ENCODE measurements around the gene WDR27.
"Not testable (repeated sequence)": the region's sequence is repeated elsewhere in the genome, so short reads cannot be mapped to it uniquely, and the experiment has no call there.

Gene WDR27

GRCh38 chr6:169479783-169480495, 221.9 kb downstream of the WDR27 start:
- in situ Hi-C loops (cut with HindIII; ENCODE audit: low pct_ligation_motif_present, low pct_unique_long_range_greater_than_20kb, low sequenced_read_pairs) = no loop called here
- DNase-seq = no peak

- in situ Hi-C loops (cut with HindIII; ENCODE audit: low pct_ligation_motif_present, low pct_unique_long_range_greater_than_20kb, low sequenced_read_pairs) = no loop called here
These were observed 227.5 kb downstream of the WDR27 start for GRCh38 chr6:169474362-169474761.

DNA sequence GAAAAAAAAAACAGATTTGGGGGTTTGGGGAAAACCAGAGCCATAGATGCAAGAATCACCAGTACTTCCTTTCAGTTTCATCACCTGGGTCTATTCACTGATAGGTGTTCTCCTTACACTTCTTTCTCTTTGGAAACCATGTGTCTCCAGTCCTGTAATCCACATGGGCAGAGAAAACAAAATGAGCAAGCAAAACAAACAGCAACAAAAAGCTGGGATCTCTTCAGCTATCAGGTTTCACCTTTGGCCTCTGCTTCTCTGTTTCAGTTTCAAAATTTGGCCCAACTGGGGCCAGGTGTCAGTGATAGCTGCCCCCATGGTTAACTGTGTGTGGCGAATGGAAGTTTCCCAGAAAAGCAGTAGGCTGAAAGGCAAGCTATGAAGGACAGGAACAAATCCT, 228.2 kb downstream of the WDR27 start:
- no peak for DNase-seq
- in situ Hi-C loops (cut with HindIII; ENCODE audit: low pct_ligation_motif_present, low pct_unique_long_range_greater_than_20kb, low sequenced_read_pairs) = no loop called here

More at GRCh38 chr6:169474362-169474761, 227.5 kb downstream of the WDR27 start:
- no peak for DNase-seq

DNA sequence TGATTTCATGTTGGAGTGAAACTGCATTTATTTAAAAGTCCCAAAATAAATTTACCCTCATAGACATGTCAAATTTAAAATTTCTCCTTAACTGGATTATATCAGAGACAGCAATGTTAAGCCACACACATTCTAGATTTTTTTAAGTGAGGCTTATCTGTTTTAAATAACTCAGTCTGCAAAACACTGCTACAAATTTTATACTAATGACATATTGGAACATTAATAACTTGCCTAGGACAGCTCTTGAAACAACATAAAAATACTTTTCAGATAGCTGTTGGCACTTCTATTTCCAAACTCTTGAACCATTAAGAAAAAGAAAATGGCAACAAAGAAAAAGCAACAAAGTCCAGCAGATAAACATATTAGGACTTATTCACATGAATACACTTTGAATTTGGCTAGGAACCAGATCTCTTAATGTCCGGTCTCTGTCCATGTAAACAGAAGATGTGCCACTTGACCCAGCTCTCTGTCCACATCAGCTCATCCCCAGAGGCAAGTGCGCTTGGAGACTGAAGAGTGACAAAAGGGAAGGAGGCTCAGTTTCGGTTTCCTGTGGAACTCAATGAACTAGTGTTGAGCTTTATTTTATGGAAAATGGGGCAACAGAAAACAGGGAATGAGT, 228.9 kb downstream of the WDR27 start:
- in situ Hi-C loops (cut with HindIII; ENCODE audit: low pct_ligation_motif_present, low pct_unique_long_range_greater_than_20kb, low sequenced_read_pairs) = no loop called here
- no peak for DNase-seq

DNA sequence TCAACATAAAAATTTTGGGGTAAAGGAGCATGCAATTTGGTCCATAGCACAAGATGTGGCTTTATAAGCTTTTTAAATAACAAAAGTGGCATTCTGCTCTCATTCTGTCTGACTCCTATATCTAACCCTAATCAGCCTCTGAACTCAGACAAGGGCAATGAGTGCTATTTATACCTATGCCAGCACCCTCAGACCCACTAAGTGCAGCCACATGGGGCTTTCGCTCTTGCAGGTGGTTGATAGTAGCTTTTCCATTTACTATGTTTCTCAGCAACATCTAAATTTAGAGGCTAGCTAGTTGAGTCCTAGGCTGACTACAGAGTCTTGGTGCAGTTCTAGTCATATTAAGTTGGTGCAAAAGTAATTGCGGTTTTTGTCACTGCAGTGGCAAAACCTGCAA, 231.0 kb downstream of the WDR27 start:
- no peak for DNase-seq
- in situ Hi-C loops (cut with HindIII; ENCODE audit: low pct_ligation_motif_present, low pct_unique_long_range_greater_than_20kb, low sequenced_read_pairs) = no loop called here

DNA sequence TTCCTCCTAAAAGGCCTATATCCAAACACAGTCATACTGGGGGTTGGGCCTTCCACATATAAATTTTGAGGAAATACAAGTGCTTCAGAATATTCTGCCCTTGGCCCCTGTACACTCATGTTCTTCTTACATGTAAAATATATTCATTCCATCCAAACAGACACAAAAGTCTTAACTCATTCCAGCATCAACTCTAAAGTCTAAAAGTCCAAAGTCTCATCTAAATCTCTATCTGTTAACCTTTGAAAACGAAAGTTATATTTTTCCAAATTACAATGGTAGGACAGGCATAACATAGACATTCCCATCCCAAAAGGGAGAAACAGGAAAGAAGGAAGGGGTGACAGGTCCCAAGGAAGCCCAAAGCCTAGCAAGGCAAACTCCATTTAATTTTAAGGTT, 232.8 kb downstream of the WDR27 start:
- in situ Hi-C loops (cut with HindIII; ENCODE audit: low pct_ligation_motif_present, low pct_unique_long_range_greater_than_20kb, low sequenced_read_pairs) = no loop called here

GRCh38 chr6:169467755-169468154, 234.1 kb downstream of the WDR27 start:
- DNase-seq; in situ Hi-C loops (cut with HindIII; ENCODE audit: low pct_ligation_motif_present, low pct_unique_long_range_greater_than_20kb, low sequenced_read_pairs): not testable (repeated sequence)

More for the DNA sequence above, 232.8 kb downstream of the WDR27 start:
- DNase-seq = no peak

DNA sequence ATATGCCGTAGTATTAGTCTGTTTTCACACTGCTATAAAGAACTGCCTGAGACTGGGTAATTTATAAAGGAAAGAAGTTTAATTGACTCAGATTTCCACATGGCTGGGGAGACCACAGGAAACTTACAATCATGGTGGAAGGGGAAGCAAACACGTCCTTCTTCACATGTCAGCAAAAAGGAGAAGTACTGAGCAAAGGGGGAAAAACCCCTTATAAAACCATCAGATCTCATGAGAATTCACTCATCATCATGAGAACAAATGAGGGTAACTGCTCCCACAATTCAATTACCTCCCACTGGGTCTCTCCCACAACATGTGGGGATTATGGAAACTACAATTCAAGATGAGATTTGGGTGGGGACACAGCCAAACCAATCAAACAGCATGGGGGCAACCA, 235.6 kb downstream of the WDR27 start:
- DNase-seq; in situ Hi-C loops (cut with HindIII; ENCODE audit: low pct_ligation_motif_present, low pct_unique_long_range_greater_than_20kb, low sequenced_read_pairs): not testable (repeated sequence)

- DNase-seq = no peak
- in situ Hi-C loops (cut with HindIII; ENCODE audit: low pct_ligation_motif_present, low pct_unique_long_range_greater_than_20kb, low sequenced_read_pairs) = no loop called here
These were observed 244.1 kb downstream of the WDR27 start for GRCh38 chr6:169457762-169458161.

DNA sequence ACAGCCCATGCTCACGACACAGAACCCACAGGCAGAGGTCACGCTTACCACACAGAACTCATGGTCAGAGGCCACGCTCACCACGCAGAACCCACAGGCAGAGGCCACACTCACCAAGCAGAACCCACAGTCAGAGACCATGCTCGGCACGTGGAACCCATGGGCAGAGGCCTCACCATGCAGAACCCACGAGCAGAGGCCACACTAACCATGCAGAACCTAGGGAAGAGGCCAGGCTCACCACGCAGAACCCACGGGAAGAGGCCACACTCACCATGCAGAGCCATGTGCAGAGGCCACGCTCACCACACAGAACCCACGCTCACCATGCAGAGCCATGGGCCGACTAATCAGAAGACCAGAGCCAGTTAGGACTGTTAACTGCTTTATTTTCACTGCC, 245.0 kb downstream of the WDR27 start:
- no peak for DNase-seq
- in situ Hi-C loops (cut with HindIII; ENCODE audit: low pct_ligation_motif_present, low pct_unique_long_range_greater_than_20kb, low sequenced_read_pairs) = no loop called here

GRCh38 chr6:169455470-169455869, 246.4 kb downstream of the WDR27 start:
- in situ Hi-C loops (cut with HindIII; ENCODE audit: low pct_ligation_motif_present, low pct_unique_long_range_greater_than_20kb, low sequenced_read_pairs) = no loop called here
- no peak for DNase-seq

DNA sequence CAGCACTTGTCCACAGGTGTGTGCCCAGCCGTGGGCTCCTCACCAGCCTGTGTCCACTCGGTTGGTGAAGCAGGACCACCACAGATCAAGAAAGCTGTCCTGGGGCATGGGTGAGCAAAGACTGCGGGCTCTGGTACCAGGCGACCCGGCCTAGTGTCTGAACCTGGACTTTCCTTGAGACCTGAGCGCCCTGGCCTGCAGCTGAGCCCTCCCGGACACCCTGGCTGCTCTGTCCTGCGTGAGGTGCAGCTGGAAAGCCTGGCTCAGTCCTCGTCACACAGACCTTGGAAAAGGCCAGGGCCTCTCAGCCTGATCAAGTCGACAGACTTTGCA, 247.0 kb downstream of the WDR27 start:
- no peak for DNase-seq

DNA sequence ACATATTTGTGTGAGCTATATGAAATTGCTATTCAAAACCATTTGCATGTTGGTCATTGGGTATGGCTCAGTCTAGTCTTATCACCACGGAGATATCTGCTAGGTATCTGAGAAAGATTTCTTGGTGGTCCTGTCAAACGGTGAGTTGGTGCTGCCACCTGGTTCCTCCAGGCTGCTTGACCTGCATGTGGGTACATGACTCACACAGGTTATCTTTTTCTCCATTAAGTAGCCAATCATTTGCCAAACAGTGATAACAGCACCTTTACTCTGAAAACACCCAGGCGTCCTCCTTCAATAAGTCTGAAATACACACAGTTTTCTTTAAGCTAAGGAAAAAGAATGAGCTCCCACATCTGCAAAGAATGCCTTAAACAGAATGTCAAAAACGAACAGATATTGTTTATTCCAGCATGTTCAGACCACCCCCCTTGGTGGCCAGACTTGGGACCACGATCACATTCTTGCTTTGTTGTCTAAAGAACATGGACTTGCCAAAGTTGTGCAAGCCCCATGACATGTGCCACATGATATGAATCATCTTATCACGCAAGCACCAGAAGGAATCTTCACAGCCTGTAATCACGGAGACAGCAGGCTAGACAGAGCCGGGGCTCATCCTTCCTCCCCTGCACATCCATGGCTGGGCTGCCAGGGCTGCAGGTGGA, 247.5 kb downstream of the WDR27 start:
- no peak for DNase-seq
- in situ Hi-C loops (cut with HindIII; ENCODE audit: low pct_ligation_motif_present, low pct_unique_long_range_greater_than_20kb, low sequenced_read_pairs) = no loop called here

More for the DNA sequence above, 247.0 kb downstream of the WDR27 start:
- in situ Hi-C loops (cut with HindIII; ENCODE audit: low pct_ligation_motif_present, low pct_unique_long_range_greater_than_20kb, low sequenced_read_pairs) = no loop called here

- in situ Hi-C loops (cut with HindIII; ENCODE audit: low pct_ligation_motif_present, low pct_unique_long_range_greater_than_20kb, low sequenced_read_pairs) = no loop called here
These were observed 248.8 kb downstream of the WDR27 start for GRCh38 chr6:169452869-169453620.

DNA sequence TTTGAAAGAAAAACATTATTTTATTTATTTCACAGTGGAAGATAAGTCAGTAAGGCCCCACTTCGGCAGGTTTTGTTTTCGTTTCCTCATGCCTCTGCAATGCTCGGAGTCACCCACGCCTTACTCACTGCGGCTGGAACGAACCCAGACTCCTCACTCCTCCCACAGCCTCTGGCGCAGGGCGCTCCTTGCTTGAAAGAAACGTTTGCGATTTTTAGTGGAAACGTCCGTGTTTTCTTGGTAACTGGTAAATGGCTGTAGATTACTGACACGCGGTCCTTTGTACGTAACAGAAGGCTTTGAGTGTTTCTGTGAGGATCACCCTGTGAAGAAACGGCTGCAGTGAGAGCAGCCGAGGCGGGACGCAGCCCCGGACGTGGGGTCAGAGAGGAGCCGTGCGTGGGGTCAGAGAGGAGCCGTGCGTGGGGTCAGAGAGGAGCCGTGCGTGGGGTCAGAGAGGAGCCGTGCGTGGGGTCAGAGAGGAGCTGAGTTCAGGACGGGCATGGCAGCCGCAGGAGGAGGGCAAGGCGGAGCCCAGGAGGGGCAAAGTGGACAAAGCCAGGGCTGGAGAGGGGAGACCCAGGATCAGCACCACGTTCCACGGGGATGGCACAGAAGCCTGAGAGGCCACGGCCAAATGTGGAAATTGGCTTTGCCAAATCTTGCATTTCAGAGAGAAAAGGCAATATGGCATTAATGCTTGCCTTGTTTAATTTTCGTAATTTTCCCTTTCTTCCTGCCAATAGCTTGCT, 249.5 kb downstream of the WDR27 start:
- in situ Hi-C loops (cut with HindIII; ENCODE audit: low pct_ligation_motif_present, low pct_unique_long_range_greater_than_20kb, low sequenced_read_pairs) = no loop called here
- no peak for DNase-seq

More at GRCh38 chr6:169452869-169453620, 248.8 kb downstream of the WDR27 start:
- no peak for DNase-seq

DNA sequence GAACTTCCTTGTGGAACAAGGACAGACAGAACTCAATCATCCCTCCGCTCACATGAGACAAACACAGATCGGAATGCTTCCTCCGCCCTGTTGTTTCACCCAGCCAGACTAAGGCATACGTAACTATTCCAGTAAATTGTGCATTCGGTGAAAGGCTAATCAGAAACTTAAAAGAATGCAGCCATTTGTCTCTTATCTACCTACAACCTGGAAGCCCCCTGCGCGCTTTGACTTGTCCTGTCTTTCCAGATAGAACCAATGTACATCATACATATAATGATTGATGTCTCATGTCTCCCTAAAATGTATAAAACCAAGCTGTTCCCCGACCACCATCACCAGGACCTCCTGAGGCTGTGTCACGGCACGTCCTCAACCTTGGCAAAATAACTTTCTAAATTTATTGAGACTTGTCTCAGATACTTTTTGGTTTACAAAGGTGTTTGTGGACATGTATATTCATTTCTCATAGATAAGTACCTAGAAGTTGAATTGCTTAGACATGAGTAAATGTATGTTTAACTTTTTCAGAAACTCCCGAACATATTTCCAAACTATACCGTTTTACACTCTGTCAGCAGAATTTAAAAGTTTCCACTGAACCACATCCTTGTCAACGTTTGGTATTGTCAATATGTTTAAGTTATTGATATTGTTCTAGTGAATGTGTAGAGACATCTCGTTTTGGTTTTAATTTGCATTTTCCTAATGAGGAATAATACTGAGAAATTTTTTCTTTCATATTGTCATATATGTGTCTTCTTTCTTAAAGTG, 250.6 kb downstream of the WDR27 start:
- DNase-seq = no peak
- in situ Hi-C loops (cut with HindIII; ENCODE audit: low pct_ligation_motif_present, low pct_unique_long_range_greater_than_20kb, low sequenced_read_pairs) = no loop called here

- DNase-seq = no peak
- in situ Hi-C loops (cut with HindIII; ENCODE audit: low pct_ligation_motif_present, low pct_unique_long_range_greater_than_20kb, low sequenced_read_pairs) = no loop called here
These were observed 251.7 kb downstream of the WDR27 start for GRCh38 chr6:169450097-169450496.

GRCh38 chr6:169449221-169449620, 252.6 kb downstream of the WDR27 start:
- no peak for DNase-seq
- in situ Hi-C loops (cut with HindIII; ENCODE audit: low pct_ligation_motif_present, low pct_unique_long_range_greater_than_20kb, low sequenced_read_pairs) = no loop called here

Data from ACHN (cell line).